Measurements from ENCODE around the gene HABP4.

HABP4 gene

GRCh38 chr9:96524045-96524444, 74.1 kb downstream of the HABP4 start:
- no peaks in the 10 kb centered on the region for H3K9me2 ChIP-seq (replicated peaks; ENCODE audit: control insufficient read depth, low read length)
- H3K36me3 ChIP-seq (ENCODE audit: control insufficient read depth, low read length), result no peaks in the 10 kb centered on the region
- H3K79me2 ChIP-seq (ENCODE audit: control insufficient read depth, low read length), result no peaks in the 10 kb centered on the region
- H3K4me3 ChIP-seq (ENCODE audit: low read length), result no peak overlapping the region
- no peaks in the 10 kb centered on the region for H3K9me3 ChIP-seq (ENCODE audit: control insufficient read depth, insufficient read depth, low read length)
- H3K4me1 ChIP-seq (ENCODE audit: control insufficient read depth, low read length), result no peaks in the 10 kb centered on the region
- H3K27me3 ChIP-seq (ENCODE audit: control insufficient read depth, low read length), result peaks cover 5% of the 10 kb centered on the region; the same call in 1 of the 2 replicates
- TF ChIP-seq EZH2phosphoT487 (IDR thresholded peaks at IDR 0.05; ENCODE audit: borderline replicate concordance, low read length) (no peak), CTCF (IDR thresholded peaks at IDR 0.05; ENCODE audit: low read depth, low read length, poor library complexity, severe bottlenecking) (no peak)
- no peaks in the 10 kb centered on the region for H3F3A ChIP-seq (ENCODE audit: control insufficient read depth, insufficient read depth)
- no peak overlapping the region for H3K4me2 ChIP-seq (ENCODE audit: low read length)
- H3K27ac ChIP-seq (ENCODE audit: low read depth, low read length), result no peak overlapping the region
- no peaks in the 10 kb centered on the region for H4K20me1 ChIP-seq (ENCODE audit: control insufficient read depth, insufficient read depth, low read depth, low read length)

- no peaks in the 10 kb centered on the region for H3K36me3 ChIP-seq (ENCODE audit: control insufficient read depth, low read length)
- no peak overlapping the region for H3K4me2 ChIP-seq (ENCODE audit: low read length)
- no peaks in the 10 kb centered on the region for H3K4me1 ChIP-seq (ENCODE audit: control insufficient read depth, low read length)
- no peaks in the 10 kb centered on the region for H3K79me2 ChIP-seq (ENCODE audit: control insufficient read depth, low read length)
- H3K9me3 ChIP-seq (ENCODE audit: control insufficient read depth, insufficient read depth, low read length), result no peaks in the 10 kb centered on the region
- peaks cover 5% of the 10 kb centered on the region; the same call in 1 of the 2 replicates for H3K27me3 ChIP-seq (ENCODE audit: control insufficient read depth, low read length)
- no peak overlapping the region for H3K27ac ChIP-seq (ENCODE audit: low read depth, low read length)
- TF ChIP-seq CTCF (IDR thresholded peaks at IDR 0.05; ENCODE audit: low read depth, low read length, poor library complexity, severe bottlenecking) (no peak), EZH2phosphoT487 (IDR thresholded peaks at IDR 0.05; ENCODE audit: borderline replicate concordance, low read length) (no peak)
- H4K20me1 ChIP-seq (ENCODE audit: control insufficient read depth, insufficient read depth, low read depth, low read length), result no peaks in the 10 kb centered on the region
- no peak overlapping the region for H3K4me3 ChIP-seq (ENCODE audit: low read length)
- no peaks in the 10 kb centered on the region for H3F3A ChIP-seq (ENCODE audit: control insufficient read depth, insufficient read depth)
- H3K9me2 ChIP-seq (replicated peaks; ENCODE audit: control insufficient read depth, low read length), result no peaks in the 10 kb centered on the region
Observed at GRCh38 chr9:96524764-96525163, 74.8 kb downstream of the HABP4 start.

- Histone ChIP-seq H3K4me2 (ENCODE audit: low read length) (no peak overlapping the region), H3K9me2 (replicated peaks; ENCODE audit: control insufficient read depth, low read length) (no peaks in the 10 kb centered on the region), H4K20me1 (ENCODE audit: control insufficient read depth, insufficient read depth, low read depth, low read length) (no peaks in the 10 kb centered on the region), H3K27me3 (ENCODE audit: control insufficient read depth, low read length) (0 out of 2 replicates have a peak, but pooled peaks cover 2% of the 10 kb centered on the region), H3K9me3 (ENCODE audit: control insufficient read depth, insufficient read depth, low read length) (no peaks in the 10 kb centered on the region), H3K4me1 (ENCODE audit: control insufficient read depth, low read length) (no peaks in the 10 kb centered on the region), H3K79me2 (ENCODE audit: control insufficient read depth, low read length) (no peaks in the 10 kb centered on the region), H3K36me3 (ENCODE audit: control insufficient read depth, low read length) (no peaks in the 10 kb centered on the region), H3K4me3 (ENCODE audit: low read length) (no peak overlapping the region), H3F3A (ENCODE audit: control insufficient read depth, insufficient read depth) (no peaks in the 10 kb centered on the region), H3K27ac (ENCODE audit: low read depth, low read length) (no peak overlapping the region)
- TF ChIP-seq CTCF (IDR thresholded peaks at IDR 0.05; ENCODE audit: low read depth, low read length, poor library complexity, severe bottlenecking) (no peak), EZH2phosphoT487 (IDR thresholded peaks at IDR 0.05; ENCODE audit: borderline replicate concordance, low read length) (no peak)
Observed at GRCh38 chr9:96532173-96532572, 82.2 kb downstream of the HABP4 start.
